Measurements from ENCODE around the gene RAB40C. TPM values are rescaled to one million over a fixed set of nuclear protein-coding genes. Genes with fewer than 3 reads are reported as not detected.

The RAB40C gene
- total and polyA plus RNA-seq, 2 donors: 20.1 to 43.3 TPM

- H3K27ac ChIP-seq (ENCODE audit: low read depth in 1 of 2, low read length in 1 of 2): no peak overlapping the region
- no peaks in the 10 kb centered on the region for H3K27me3 ChIP-seq (ENCODE audit: control insufficient read depth in 2 of 2, insufficient read depth in 1 of 2, low read length in 1 of 2)
- H3K4me1 ChIP-seq (ENCODE audit: control insufficient read depth in 2 of 2, insufficient read depth in 2 of 2, low read length in 2 of 2): peaks cover 0 to 10% of the 10 kb centered on the region in 2 donors
- H3K9me3 ChIP-seq (ENCODE audit: control insufficient read depth in 2 of 2, insufficient read depth in 1 of 2, low read length in 1 of 2): peaks cover 0 to 2% of the 10 kb centered on the region in 2 donors
- no peak overlapping the region for H3K4me3 ChIP-seq (ENCODE audit: low read length in 2 of 2)
- WGBS: 93% methylated on average over 16 of the region's 16 CpGs
- peaks cover 7 to 29% of the 10 kb centered on the region in 2 donors for H3K36me3 ChIP-seq (ENCODE audit: control insufficient read depth in 2 of 2, insufficient read depth in 2 of 2, low read length in 1 of 2)
- no peak for DNase-seq (ENCODE audit: low read depth in 6 of 9, low spot score in 9 of 9)
Observed at GRCh38 chr16:617855-618254, 28.0 kb downstream of the RAB40C start.

- H3K27ac ChIP-seq (ENCODE audit: low read depth in 1 of 2, low read length in 1 of 2): no peak overlapping the region
- no peak for DNase-seq (ENCODE audit: low read depth in 6 of 9, low spot score in 9 of 9)
- H3K36me3 ChIP-seq (ENCODE audit: control insufficient read depth in 2 of 2, insufficient read depth in 2 of 2, low read length in 1 of 2): peaks cover 3 to 23% of the 10 kb centered on the region in 2 donors
Observed at GRCh38 chr16:619476-620100, 29.7 kb downstream of the RAB40C start.

GRCh38 chr16:620700-621525 is 31.0 kb downstream of the RAB40C start:
- Histone ChIP-seq H3K4me3 (ENCODE audit: low read length in 2 of 2) (no peak overlapping the region), H3K9me3 (ENCODE audit: control insufficient read depth in 2 of 2, insufficient read depth in 1 of 2, low read length in 1 of 2) (peaks cover 0 to 2% of the 10 kb centered on the region in 2 donors), H3K4me1 (ENCODE audit: control insufficient read depth in 2 of 2, insufficient read depth in 2 of 2, low read length in 2 of 2) (peaks cover 0 to 10% of the 10 kb centered on the region in 2 donors), H3K27ac (ENCODE audit: low read depth in 1 of 2, low read length in 1 of 2) (no peak overlapping the region), H3K36me3 (ENCODE audit: control insufficient read depth in 2 of 2, insufficient read depth in 2 of 2, low read length in 1 of 2) (peaks cover 2 to 27% of the 10 kb centered on the region in 2 donors), H3K27me3 (ENCODE audit: control insufficient read depth in 2 of 2, insufficient read depth in 1 of 2, low read length in 1 of 2) (no peaks in the 10 kb centered on the region)
- no peak for DNase-seq (ENCODE audit: low read depth in 6 of 9, low spot score in 9 of 9)
- WGBS: 94% methylated on average over 41 of the region's 41 CpGs

More at GRCh38 chr16:619476-620100, 29.7 kb downstream of the RAB40C start:
- Histone ChIP-seq H3K4me3 (ENCODE audit: low read length in 2 of 2) (no peak overlapping the region), H3K4me1 (ENCODE audit: control insufficient read depth in 2 of 2, insufficient read depth in 2 of 2, low read length in 2 of 2) (peaks cover 0 to 10% of the 10 kb centered on the region in 2 donors), H3K27me3 (ENCODE audit: control insufficient read depth in 2 of 2, insufficient read depth in 1 of 2, low read length in 1 of 2) (no peaks in the 10 kb centered on the region), H3K9me3 (ENCODE audit: control insufficient read depth in 2 of 2, insufficient read depth in 1 of 2, low read length in 1 of 2) (peaks cover 0 to 2% of the 10 kb centered on the region in 2 donors)
- whole genome bisulfite sequencing: 97% methylated on average over 20 of the region's 20 CpGs

- peak in 1 of 9 donors; percentile 31 for DNase-seq (ENCODE audit: low read depth in 6 of 9, low spot score in 9 of 9)
- peaks cover 0 to 10% of the 10 kb centered on the region in 2 donors for H3K4me1 ChIP-seq (ENCODE audit: control insufficient read depth in 2 of 2, insufficient read depth in 2 of 2, low read length in 2 of 2)
- H3K9me3 ChIP-seq (ENCODE audit: control insufficient read depth in 2 of 2, insufficient read depth in 1 of 2, low read length in 1 of 2): peaks cover 0 to 2% of the 10 kb centered on the region in 2 donors
- H3K36me3 ChIP-seq (ENCODE audit: control insufficient read depth in 2 of 2, insufficient read depth in 2 of 2, low read length in 1 of 2): peaks cover 2 to 31% of the 10 kb centered on the region in 2 donors
- no peak overlapping the region for H3K27ac ChIP-seq (ENCODE audit: low read depth in 1 of 2, low read length in 1 of 2)
- no peak overlapping the region for H3K4me3 ChIP-seq (ENCODE audit: low read length in 2 of 2)
- no peaks in the 10 kb centered on the region for H3K27me3 ChIP-seq (ENCODE audit: control insufficient read depth in 2 of 2, insufficient read depth in 1 of 2, low read length in 1 of 2)
- 89% methylated on average over 21 of the region's 21 CpGs for WGBS
Observed at GRCh38 chr16:621526-622105, 31.8 kb downstream of the RAB40C start.

- H3K36me3 ChIP-seq (ENCODE audit: control insufficient read depth in 2 of 2, insufficient read depth in 2 of 2, low read length in 1 of 2): peaks cover 8 to 38% of the 10 kb centered on the region in 2 donors
- no peak overlapping the region for H3K4me3 ChIP-seq (ENCODE audit: low read length in 2 of 2)
- WGBS: 97% methylated on average over 17 of the region's 17 CpGs
- no peak for DNase-seq (ENCODE audit: low read depth in 6 of 9, low spot score in 9 of 9)
- H3K27me3 ChIP-seq (ENCODE audit: control insufficient read depth in 2 of 2, insufficient read depth in 1 of 2, low read length in 1 of 2): no peaks in the 10 kb centered on the region
- peaks cover 0 to 2% of the 10 kb centered on the region in 2 donors for H3K9me3 ChIP-seq (ENCODE audit: control insufficient read depth in 2 of 2, insufficient read depth in 1 of 2, low read length in 1 of 2)
- H3K4me1 ChIP-seq (ENCODE audit: control insufficient read depth in 2 of 2, insufficient read depth in 2 of 2, low read length in 2 of 2): peaks cover 0 to 10% of the 10 kb centered on the region in 2 donors
- H3K27ac ChIP-seq (ENCODE audit: low read depth in 1 of 2, low read length in 1 of 2): no peak overlapping the region
Observed at GRCh38 chr16:622920-623280, 33.0 kb downstream of the RAB40C start.

- DNase-seq (ENCODE audit: low read depth in 6 of 9, low spot score in 9 of 9): no peak
Observed at GRCh38 chr16:624526-625070, 34.7 kb downstream of the RAB40C start.

GRCh38 chr16:625117-625976 is 35.5 kb downstream of the RAB40C start:
- Histone ChIP-seq H3K9me3 (ENCODE audit: control insufficient read depth in 2 of 2, insufficient read depth in 1 of 2, low read length in 1 of 2) (peaks cover 0 to 2% of the 10 kb centered on the region in 2 donors), H3K4me1 (ENCODE audit: control insufficient read depth in 2 of 2, insufficient read depth in 2 of 2, low read length in 2 of 2) (peaks cover 0 to 12% of the 10 kb centered on the region in 2 donors), H3K27me3 (ENCODE audit: control insufficient read depth in 2 of 2, insufficient read depth in 1 of 2, low read length in 1 of 2) (peaks cover 0 to 5% of the 10 kb centered on the region in 2 donors), H3K36me3 (ENCODE audit: control insufficient read depth in 2 of 2, insufficient read depth in 2 of 2, low read length in 1 of 2) (peaks cover 13 to 44% of the 10 kb centered on the region in 2 donors), H3K4me3 (ENCODE audit: low read length in 2 of 2) (no peak overlapping the region), H3K27ac (ENCODE audit: low read depth in 1 of 2, low read length in 1 of 2) (no peak overlapping the region)
- no peak for DNase-seq (ENCODE audit: low read depth in 6 of 9, low spot score in 9 of 9)
- WGBS: 98% methylated on average over 37 of the region's 37 CpGs

More at GRCh38 chr16:624526-625070, 34.7 kb downstream of the RAB40C start:
- Histone ChIP-seq H3K4me3 (ENCODE audit: low read length in 2 of 2) (no peak overlapping the region), H3K4me1 (ENCODE audit: control insufficient read depth in 2 of 2, insufficient read depth in 2 of 2, low read length in 2 of 2) (peaks cover 0 to 10% of the 10 kb centered on the region in 2 donors), H3K9me3 (ENCODE audit: control insufficient read depth in 2 of 2, insufficient read depth in 1 of 2, low read length in 1 of 2) (peaks cover 0 to 2% of the 10 kb centered on the region in 2 donors), H3K27me3 (ENCODE audit: control insufficient read depth in 2 of 2, insufficient read depth in 1 of 2, low read length in 1 of 2) (no peaks in the 10 kb centered on the region), H3K27ac (ENCODE audit: low read depth in 1 of 2, low read length in 1 of 2) (peak overlapping the region in 1 of 2 donors; percentile 11), H3K36me3 (ENCODE audit: control insufficient read depth in 2 of 2, insufficient read depth in 2 of 2, low read length in 1 of 2) (peaks cover 13 to 50% of the 10 kb centered on the region in 2 donors)
- WGBS: 94% methylated on average over 10 of the region's 10 CpGs

- peaks cover 0 to 16% of the 10 kb centered on the region in 2 donors for H3K4me1 ChIP-seq (ENCODE audit: control insufficient read depth in 2 of 2, insufficient read depth in 2 of 2, low read length in 2 of 2)
- peaks cover 0 to 1% of the 10 kb centered on the region in 2 donors for H3K9me3 ChIP-seq (ENCODE audit: control insufficient read depth in 2 of 2, insufficient read depth in 1 of 2, low read length in 1 of 2)
- H3K36me3 ChIP-seq (ENCODE audit: control insufficient read depth in 2 of 2, insufficient read depth in 2 of 2, low read length in 1 of 2): peaks cover 13 to 44% of the 10 kb centered on the region in 2 donors
- H3K4me3 ChIP-seq (ENCODE audit: low read length in 2 of 2): no peak overlapping the region
- H3K27me3 ChIP-seq (ENCODE audit: control insufficient read depth in 2 of 2, insufficient read depth in 1 of 2, low read length in 1 of 2): peaks cover 0 to 13% of the 10 kb centered on the region in 2 donors
- 97% methylated on average over 35 of the region's 35 CpGs for WGBS
- no peak overlapping the region for H3K27ac ChIP-seq (ENCODE audit: low read depth in 1 of 2, low read length in 1 of 2)
- no peak for DNase-seq (ENCODE audit: low read depth in 6 of 9, low spot score in 9 of 9)
Observed at GRCh38 chr16:625977-626765, 36.3 kb downstream of the RAB40C start.
